Renal cortical epithelial cell (primary cell): Measurements from ENCODE around the gene CPSF4. TPM values are rescaled to one million over a fixed set of nuclear protein-coding genes. Genes with fewer than 3 reads are reported as not detected.
"Not testable (repeated sequence)": the region's sequence is repeated elsewhere in the genome, so short reads cannot be mapped to it uniquely, and the experiment has no call there.

Experiments
- DNase-seq: peaks from one replicate; pipeline ENCODE4 v3.0.0-alpha.2; 2011; ENCODE audit warnings: low read depth
- total RNA-seq: library from RNA; depleted of rRNA; stranded (reverse); fragments of >200 nt; gene quantifications from 2 replicates; pipeline ENCODE4 v1.2.3, GENCODE V29; 2014

CPSF4 gene
- total RNA-seq, 1 donor from 2014 or later: 21.6 TPM

GRCh38 chr7:99490878-99491277 lies 52.1 kb downstream of the CPSF4 start:
- no peak for DNase-seq

DNA sequence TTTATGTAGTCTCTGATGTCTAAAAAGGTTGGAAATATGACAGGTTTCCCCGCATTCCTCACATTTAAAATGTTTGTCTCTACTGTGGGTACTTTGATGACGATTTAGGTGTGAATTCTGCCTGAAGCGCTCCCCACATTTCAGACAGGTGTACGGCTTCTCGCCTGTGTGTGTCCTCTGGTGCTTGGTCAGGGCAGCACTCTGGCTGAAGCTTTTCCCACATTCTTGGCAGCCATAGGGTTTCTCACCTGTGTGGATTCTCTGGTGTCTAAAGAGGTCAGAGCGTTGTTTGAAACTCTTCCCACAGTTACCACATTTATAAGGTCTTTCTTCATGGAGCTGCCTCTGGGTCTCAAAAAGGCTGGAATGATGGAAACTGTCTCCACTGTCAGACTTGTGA lies 55.1 kb downstream of the CPSF4 start:
- DNase-seq: no peak

DNA sequence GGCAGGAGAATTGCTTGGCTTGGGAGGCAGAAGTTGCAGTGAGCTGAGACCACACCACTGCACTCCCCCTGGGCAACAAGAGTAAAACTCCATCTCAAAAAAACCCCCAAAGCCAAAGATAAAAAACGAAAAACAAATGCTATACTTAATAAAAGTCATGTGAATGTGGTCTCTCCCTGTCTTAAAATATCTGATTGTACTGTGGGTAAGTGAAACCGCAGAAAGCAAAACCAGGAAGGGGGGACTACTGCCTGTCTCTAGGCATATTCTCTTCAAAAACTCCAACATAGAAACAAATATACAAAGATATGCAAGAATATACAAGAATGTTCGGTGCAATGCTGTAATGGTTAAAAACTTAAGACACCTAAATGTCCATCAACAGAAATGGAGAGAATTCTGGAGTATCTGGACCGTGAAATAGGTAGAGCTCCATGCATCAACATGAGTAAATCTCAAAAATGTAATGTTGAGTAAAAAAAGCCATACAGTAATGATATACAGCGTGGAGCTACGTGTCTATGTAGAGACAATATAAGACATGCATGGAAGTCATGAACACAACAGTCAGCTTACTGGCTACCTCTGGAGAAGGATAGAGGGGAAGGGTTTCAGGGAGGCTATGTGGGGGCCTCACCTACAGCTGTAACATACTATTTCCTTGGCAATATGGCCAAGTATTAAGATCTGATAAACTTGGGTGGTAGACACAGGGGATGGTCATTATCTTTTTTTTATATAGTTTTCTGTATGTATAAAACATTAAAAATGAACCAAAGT lies 59.2 kb downstream of the CPSF4 start:
- DNase-seq: no peak

DNA sequence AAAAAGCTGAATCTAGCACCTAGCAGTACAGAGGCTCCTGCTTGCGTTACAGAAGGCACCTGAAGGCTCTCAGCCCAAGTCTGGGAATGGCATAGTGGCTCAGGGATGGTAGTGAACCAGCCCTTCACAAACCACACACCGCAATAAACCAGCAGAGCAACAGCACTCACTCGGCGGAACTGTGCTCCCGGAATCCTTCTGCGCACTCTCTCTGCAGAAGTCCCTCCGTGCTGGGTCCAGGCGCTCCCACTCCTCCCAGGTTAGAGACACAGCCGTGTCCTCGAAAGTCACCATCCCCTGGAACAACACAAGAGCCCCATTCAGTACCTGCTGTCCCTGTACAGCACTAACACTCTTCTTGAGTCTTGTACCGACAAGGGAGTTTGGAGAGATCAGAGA lies 59.8 kb downstream of the CPSF4 start:
- no peak for DNase-seq

DNA sequence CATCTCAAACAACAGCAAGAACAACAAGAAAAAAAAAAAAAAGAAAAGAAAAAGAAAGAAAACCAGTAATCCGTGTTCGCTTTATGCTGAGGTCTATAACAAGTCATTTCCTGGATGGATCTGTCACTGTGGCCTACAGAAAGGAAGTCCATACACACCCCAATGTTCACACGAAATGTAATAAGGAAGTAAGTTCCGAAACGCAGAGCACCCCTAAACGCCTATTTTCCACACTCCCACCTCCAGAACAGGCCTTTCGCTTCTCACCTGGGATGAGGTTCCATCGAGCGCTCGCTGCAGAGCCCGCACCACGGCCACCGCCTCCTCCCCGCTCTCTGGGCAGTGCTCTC lies 60.6 kb downstream of the CPSF4 start:
- peak; percentile 10 for DNase-seq

DNA sequence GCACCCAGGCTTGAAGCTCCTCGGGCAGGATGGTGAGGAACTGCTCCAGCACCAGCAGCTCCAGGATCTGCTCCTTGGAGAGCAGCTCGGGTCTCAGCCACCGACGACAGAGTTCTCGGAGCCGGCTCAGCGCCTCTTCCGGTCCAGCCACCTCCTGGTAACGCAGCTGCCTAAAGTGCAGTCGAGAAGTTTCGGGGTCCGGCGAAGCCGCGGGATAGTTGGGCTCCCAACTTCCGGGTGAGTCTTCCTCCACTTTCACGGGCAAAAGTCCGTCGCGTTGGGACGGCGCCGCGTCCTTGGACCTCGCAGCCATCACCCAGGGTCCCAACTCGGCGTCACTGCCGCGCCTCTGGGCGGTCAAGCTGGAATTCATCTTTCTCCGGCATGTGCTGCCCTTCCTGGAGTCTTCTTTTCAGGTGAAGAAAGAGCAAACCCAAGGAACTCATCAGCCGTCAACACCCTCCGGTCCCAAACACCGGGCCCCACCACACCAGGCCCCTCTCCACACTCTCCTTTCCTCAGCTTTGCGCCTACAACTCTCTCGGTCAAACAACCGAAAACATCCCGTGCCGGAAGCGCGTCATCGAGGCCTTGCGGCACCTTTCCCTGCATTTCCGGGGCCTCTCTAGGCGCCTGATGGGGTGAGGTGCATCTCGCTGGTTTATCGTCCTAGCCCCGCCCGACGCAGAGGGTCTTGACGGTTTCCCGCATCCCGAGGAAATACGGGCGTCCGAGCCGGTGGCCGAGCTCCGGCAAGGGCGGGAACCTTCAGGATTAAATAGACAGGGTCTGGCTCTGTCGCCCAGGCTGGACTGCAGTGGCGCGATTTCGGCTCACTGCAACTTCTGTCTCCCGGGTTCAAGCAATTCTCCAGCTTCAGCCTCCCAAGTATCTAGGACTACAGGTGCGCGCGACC lies 61.2 kb downstream of the CPSF4 start, which contains the start of gene ZNF394:
Gene ZNF394, minus strand, starts transcription at position 561 of the 916 bp plus-strand sequence. Its CDS starts 188 bp downstream, at position 373.
- DNase-seq: peak; percentile 81

DNA sequence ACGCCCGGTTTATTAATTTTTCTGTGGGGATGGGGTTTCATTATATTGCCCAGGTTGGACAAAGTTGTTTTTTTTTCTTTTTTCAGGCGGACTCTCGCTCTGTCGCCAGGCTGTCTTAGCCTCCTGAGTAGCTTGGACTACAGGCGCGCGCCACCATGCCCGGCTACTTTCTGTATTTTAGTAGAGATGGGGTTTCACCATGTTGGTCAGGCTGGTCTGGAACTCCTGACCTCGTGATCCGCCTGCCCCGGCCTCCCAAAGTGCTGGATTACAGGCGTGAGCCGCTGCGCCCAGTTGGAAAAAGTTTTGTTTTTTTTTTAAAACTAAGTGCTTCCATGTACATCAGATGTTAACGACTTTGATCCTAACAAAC lies 61.9 kb downstream of the CPSF4 start:
- DNase-seq: no peak

DNA sequence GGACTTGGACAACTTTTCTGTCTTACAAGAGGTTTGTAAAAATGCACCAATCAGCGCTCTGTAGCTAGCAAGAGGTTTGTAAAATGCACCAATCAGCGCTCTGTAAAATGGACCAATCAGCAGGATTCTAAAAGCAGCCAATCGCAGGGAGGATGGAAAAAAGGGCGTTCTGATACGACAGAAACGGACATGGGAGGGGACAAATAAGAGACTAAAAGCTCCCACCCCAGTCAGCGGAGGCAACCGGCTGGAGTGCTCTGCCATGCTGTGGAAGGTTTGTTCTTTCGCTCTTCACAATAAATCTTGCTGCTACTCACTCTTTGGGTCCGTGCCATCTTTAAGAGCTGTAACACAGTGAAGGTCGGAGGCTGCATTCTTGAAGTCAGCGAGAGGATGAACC lies 62.5 kb downstream of the CPSF4 start:
- DNase-seq: not testable (repeated sequence)

- no peak for DNase-seq
Observed at GRCh38 chr7:99504281-99504602, 65.5 kb downstream of the CPSF4 start.

DNA sequence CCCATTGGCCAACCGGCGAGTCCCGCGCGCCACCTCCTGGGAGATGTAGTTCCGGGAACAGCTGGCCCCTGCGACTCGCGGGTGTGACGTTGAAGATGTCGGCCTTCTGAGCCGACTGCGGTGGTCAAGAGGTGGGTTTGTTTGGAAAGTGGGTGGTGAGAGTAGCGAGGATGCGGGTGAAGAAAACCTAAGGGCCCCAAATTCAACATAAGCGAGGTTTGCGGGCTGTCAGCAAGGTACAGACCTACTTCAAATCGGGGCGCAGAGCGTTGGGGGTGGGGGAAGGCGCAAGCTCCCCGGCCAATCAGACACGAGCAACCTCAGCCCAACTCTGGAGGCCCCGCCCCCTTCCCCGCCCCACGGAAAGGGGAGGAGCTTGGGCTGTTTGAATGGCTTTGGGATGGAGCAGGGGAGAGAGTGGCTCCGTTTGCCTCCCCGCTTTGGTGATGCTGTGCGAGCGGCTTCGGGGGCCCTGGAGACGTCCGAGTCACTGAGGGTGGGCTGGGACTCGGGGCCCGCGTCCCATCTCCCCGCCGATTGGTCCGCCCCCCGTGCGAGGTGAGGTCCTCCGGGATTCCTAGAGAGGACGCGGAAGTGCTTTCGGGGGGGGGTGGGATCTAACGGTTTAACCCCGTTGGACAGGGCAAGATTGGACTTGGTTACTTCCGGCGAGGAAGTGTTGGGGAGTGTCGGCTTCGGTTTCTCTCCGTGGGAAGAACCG lies 66.0 kb downstream of the CPSF4 start, which contains the start of gene ZKSCAN5:
Gene ZKSCAN5, plus strand, starts transcription at position 60 of the 721 bp plus-strand sequence. CDS start 1,383 bp downstream, outside the sequence.
- DNase-seq: peak; percentile 88

DNA sequence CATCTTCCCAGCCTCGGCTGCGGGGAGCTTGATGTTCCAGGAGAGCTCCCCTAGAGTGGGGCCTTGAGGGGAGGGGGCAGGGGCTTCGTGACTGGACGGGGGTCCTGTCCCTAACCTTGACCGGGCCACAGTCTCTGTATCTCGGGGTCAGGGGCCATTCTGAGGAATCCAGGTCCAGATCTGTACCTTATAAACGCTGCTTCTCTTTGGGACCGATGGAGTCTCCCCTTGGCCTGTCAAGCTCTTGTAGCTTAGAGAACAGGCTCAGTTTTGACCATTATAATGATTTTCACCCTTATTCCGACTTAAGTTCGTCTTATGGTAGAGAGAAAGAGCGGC lies 66.5 kb downstream of the CPSF4 start:
- DNase-seq: no peak

Other genes with a start within 250 kb of the CPSF4 start
- gene KPNA7, start 230.8 kb upstream of the CPSF4 start, total RNA-seq: not detected in 2 replicates
- gene MYH16, start 166.1 kb upstream of the CPSF4 start, total RNA-seq: 0.05 and 1.4 TPM in 2 replicates
- 101 and 169 TPM in 2 replicates for gene ARPC1A, start 113.0 kb upstream of the CPSF4 start, total RNA-seq
- gene ARPC1B, start 64.2 kb upstream of the CPSF4 start, total RNA-seq: 565 and 690 TPM in 2 replicates
- gene PDAP1, start 30.3 kb upstream of the CPSF4 start, total RNA-seq: 77.4 and 89.1 TPM in 2 replicates
- gene BUD31, start 30.0 kb upstream of the CPSF4 start, total RNA-seq: 77.7 and 128 TPM in 2 replicates
- 6.7 and 8.7 TPM in 2 replicates for gene PTCD1, start 145 bp upstream of the CPSF4 start, total RNA-seq
- gene ATP5MF, start 27.2 kb downstream of the CPSF4 start, total RNA-seq: 510 and 1,187 TPM in 2 replicates
- 3.0 and 8.8 TPM in 2 replicates for gene ZNF789, start 33.9 kb downstream of the CPSF4 start, total RNA-seq
- gene ZNF394, start 61.3 kb downstream of the CPSF4 start, total RNA-seq: 28.4 and 36.8 TPM in 2 replicates
- gene ZKSCAN5, start 65.7 kb downstream of the CPSF4 start, total RNA-seq: 10.1 and 19.8 TPM in 2 replicates
- 7.5 and 13.3 TPM in 2 replicates for gene FAM200A, start 113.2 kb downstream of the CPSF4 start, total RNA-seq
- 69.5 and 91.5 TPM in 2 replicates for gene ZNF655, start 119.7 kb downstream of the CPSF4 start, total RNA-seq
- 0.55 TPM in 1 of 2 replicates, not detected in the other for gene TMEM225B, start 159.3 kb downstream of the CPSF4 start, total RNA-seq
- 10.1 and 16.6 TPM in 2 replicates for gene ZSCAN25, start 178.0 kb downstream of the CPSF4 start, total RNA-seq
- 7.3 and 13.1 TPM in 2 replicates for gene CYP3A5, start 241.1 kb downstream of the CPSF4 start, total RNA-seq